Brain microvascular endothelial cell (primary cell): ENCODE measurements around the gene POLD2.

Source experiments
- DNase-seq: peaks from one replicate; pipeline ENCODE4 v3.0.0-alpha.2; 2020
- H3K27ac ChIP-seq: fragments of 250-450 bp; sonication (Bioruptor Pico); 2 replicates; pipeline ENCODE4 v1.5.1; 2020; ENCODE audit warnings: mild to moderate bottlenecking, moderate library complexity
- H3K27me3 ChIP-seq: fragments of 250-450 bp; sonication (Bioruptor Pico); replicated peaks from 2 replicates; pipeline ENCODE4 v1.5.1; 2020; ENCODE audit warnings: mild to moderate bottlenecking
- H3K36me3 ChIP-seq: fragments of 250-450 bp; sonication (Bioruptor Pico); replicated peaks from 2 replicates; pipeline ENCODE4 v1.5.1; 2020; ENCODE audit warnings: mild to moderate bottlenecking
- H3K4me3 ChIP-seq: 2 replicates; pipeline ENCODE4 v1.5.1; 2011; ENCODE audit warnings: low read depth, mild to moderate bottlenecking, control low read depth, low read length, moderate library complexity
- CTCF ChIP-seq: IDR thresholded peaks from 2 replicates; pipeline ENCODE4 v1.5.1; 2011; ENCODE audit warnings: low read depth, mild to moderate bottlenecking, moderate library complexity, low read length, control low read depth, inconsistent platforms; ENCODE audit errors: missing control alignments
- in situ Hi-C: cut with HindIII; loops from 2 replicates; pipeline ENCODE4 v1.10.0; 2017; ENCODE audit warnings: low sequenced_read_pairs, low pct_ligation_motif_present

The POLD2 gene

GRCh38 chr7:44109991-44110390, 13.4 kb downstream of the POLD2 start:
- no peak overlapping the region for H3K27ac ChIP-seq
- peaks cover 32% of the 10 kb centered on the region for H3K36me3 ChIP-seq
- in situ Hi-C loops: no loop called here
- H3K27me3 ChIP-seq: no peaks in the 10 kb centered on the region
- H3K4me3 ChIP-seq: no peak overlapping the region
- no peak for TF ChIP-seq CTCF
- DNase-seq: no peak

- DNase-seq: no peak
- TF ChIP-seq CTCF: no peak
- H3K4me3 ChIP-seq: no peak overlapping the region
- H3K27ac ChIP-seq: no peak overlapping the region
- H3K36me3 ChIP-seq: peaks cover 25% of the 10 kb centered on the region
- in situ Hi-C loops: no loop called here
- no peaks in the 10 kb centered on the region for H3K27me3 ChIP-seq
Measured at GRCh38 chr7:44108768-44109750, 14.3 kb downstream of the POLD2 start.

- Histone ChIP-seq H3K4me3 (no peak overlapping the region), H3K27me3 (no peaks in the 10 kb centered on the region), H3K27ac (no peak overlapping the region), H3K36me3 (peaks cover 19% of the 10 kb centered on the region)
- in situ Hi-C loops: no loop called here
- no peak for DNase-seq
- no peak for TF ChIP-seq CTCF
Measured at GRCh38 chr7:44107961-44108767, 15.2 kb downstream of the POLD2 start.

- Histone ChIP-seq H3K4me3 (no peak overlapping the region), H3K27me3 (no peaks in the 10 kb centered on the region), H3K27ac (no peak overlapping the region), H3K36me3 (peaks cover 19% of the 10 kb centered on the region)
- no peak for TF ChIP-seq CTCF
- in situ Hi-C loops: no loop called here
- DNase-seq: no peak
Measured at GRCh38 chr7:44107116-44107960, 16.0 kb downstream of the POLD2 start.

- Histone ChIP-seq H3K27ac (no peak overlapping the region), H3K36me3 (peaks cover 14% of the 10 kb centered on the region), H3K4me3 (peak overlapping the region; percentile 75), H3K27me3 (no peaks in the 10 kb centered on the region)
- TF ChIP-seq CTCF: no peak
- in situ Hi-C loops: no loop called here
- DNase-seq: no peak
Measured at GRCh38 chr7:44106311-44107065, 16.9 kb downstream of the POLD2 start.
